Erythroblast (primary cell): ENCODE data around the gene ZNF276.
"Not testable (repeated sequence)": the region's sequence is repeated elsewhere in the genome, so short reads cannot be mapped to it uniquely, and the experiment has no call there.

Experiments
- DNase-seq, 2 experiments: peaks; one replicate each; lab custom pipeline; 2025; lab: John Stamatoyannopoulos, UW
- GATA1 ChIP-seq: IDR thresholded peaks from 2 replicates; pipeline ENCODE4 v1.6.1; 2011; ENCODE audit warnings: low read depth, mild to moderate bottlenecking, control low read depth, low read length, moderate library complexity
- POLR2A ChIP-seq: IDR thresholded peaks from 2 replicates; pipeline ENCODE4 v1.6.1; 2011; ENCODE audit warnings: mild to moderate bottlenecking, low read length

Gene ZNF276

DNA sequence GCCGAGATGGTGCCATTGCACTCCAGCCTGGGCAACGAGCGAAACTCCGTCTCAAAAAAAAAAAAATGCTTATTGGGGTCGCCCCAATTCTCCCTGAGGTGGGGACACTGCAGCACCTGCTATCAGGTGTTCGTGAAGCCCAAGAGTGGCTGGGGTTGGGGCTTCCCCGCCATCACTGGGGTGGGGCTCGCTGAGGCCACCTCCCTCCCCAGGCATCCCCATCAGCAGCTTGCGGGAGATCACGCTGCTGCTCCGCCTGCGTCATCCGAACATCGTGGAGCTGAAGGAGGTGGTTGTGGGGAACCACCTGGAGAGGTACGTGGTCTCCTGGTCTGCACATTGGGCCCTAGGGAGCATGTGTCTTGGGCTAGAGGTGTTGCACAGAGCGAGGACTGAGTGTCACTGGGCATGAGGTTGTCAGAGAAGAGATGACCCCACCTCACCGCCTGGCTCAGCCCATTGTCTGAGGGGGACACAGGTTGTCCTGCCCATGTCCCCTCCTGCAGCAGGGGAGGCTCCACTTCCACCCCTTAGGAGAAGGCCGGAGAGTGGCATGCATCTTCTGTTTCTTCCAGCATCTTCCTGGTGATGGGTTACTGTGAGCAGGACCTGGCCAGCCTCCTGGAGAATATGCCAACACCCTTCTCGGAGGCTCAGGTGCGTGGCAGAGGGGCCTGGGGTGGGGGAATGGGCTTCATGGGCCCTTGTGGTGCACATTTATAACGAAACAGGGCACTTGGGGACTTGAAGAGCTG lies 29.9 kb upstream of the ZNF276 start:
- no peak for DNase-seq
- TF ChIP-seq POLR2A: no peak
- TF ChIP-seq GATA1: no peak

- TF ChIP-seq POLR2A (no peak), GATA1 (no peak)
- no peak for DNase-seq
These were observed 29.3 kb upstream of the ZNF276 start for GRCh38 chr16:89691986-89692569.

DNA sequence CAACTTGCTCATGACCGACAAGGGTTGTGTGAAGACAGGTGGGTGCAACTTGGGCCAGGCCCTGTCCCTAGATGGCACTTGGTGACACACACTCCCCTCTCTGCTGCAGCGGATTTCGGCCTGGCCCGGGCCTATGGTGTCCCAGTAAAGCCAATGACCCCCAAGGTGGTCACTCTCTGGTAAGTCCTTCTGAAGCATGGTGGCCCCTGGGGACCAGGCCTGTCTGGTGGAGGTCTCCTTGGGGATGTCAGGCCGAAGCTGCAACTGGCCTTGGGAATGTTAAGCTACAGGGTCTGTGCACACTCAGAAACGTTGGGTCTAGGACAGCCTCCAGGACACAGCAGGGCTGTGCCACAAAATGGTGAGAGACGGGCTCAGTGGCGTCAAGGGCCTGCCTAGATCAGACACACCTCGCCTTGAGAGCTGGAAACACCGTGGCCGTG lies 28.0 kb upstream of the ZNF276 start:
- DNase-seq: no peak
- TF ChIP-seq POLR2A: no peak
- TF ChIP-seq GATA1: no peak

- no peak for DNase-seq
- TF ChIP-seq GATA1: no peak
- no peak for TF ChIP-seq POLR2A
These were observed 27.2 kb upstream of the ZNF276 start for GRCh38 chr16:89693931-89694783.

GRCh38 chr16:89694784-89695085 lies 26.6 kb upstream of the ZNF276 start:
- not testable (repeated sequence) for DNase-seq

GRCh38 chr16:89695086-89695874 lies 26.1 kb upstream of the ZNF276 start:
- no peak for DNase-seq
- TF ChIP-seq POLR2A (peak; percentile 24), GATA1 (no peak)

- TF ChIP-seq GATA1: no peak
- no peak for TF ChIP-seq POLR2A
These were observed 25.3 kb upstream of the ZNF276 start for GRCh38 chr16:89695875-89696669.

GRCh38 chr16:89696670-89697128 lies 24.6 kb upstream of the ZNF276 start:
- no peak for DNase-seq
- peak; percentile 21 for TF ChIP-seq POLR2A
- no peak for TF ChIP-seq GATA1

More at GRCh38 chr16:89695875-89696669, 25.3 kb upstream of the ZNF276 start:
- no peak for DNase-seq

- no peak for DNase-seq
- TF ChIP-seq POLR2A (no peak), GATA1 (no peak)
These were observed 24.1 kb upstream of the ZNF276 start for GRCh38 chr16:89697161-89697615.

GRCh38 chr16:89697616-89698331 lies 23.6 kb upstream of the ZNF276 start:
- TF ChIP-seq POLR2A: no peak
- no peak for TF ChIP-seq GATA1
- no peak for DNase-seq

DNA sequence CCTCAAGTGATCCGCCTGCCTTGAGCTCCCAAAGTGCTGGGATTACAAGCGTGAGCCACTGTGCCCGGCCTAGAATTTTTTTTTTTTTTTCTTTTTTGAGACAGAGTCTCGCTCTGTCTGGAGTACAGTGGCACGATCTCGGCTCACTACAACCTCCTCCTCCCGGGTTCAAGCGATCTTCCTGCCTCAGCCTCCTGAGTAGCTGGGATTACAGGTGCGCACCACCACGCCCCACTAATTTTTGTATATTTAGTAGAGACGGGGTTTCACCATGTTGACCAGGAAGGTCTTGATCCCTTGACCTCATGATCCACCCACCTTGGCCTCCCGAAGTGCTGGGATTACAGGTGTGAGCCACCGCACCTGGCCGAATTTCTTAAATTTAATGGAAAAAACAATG lies 22.6 kb upstream of the ZNF276 start:
- not testable (repeated sequence) for DNase-seq

- DNase-seq: not testable (repeated sequence)
These were observed 21.7 kb upstream of the ZNF276 start for GRCh38 chr16:89699629-89700099.

DNA sequence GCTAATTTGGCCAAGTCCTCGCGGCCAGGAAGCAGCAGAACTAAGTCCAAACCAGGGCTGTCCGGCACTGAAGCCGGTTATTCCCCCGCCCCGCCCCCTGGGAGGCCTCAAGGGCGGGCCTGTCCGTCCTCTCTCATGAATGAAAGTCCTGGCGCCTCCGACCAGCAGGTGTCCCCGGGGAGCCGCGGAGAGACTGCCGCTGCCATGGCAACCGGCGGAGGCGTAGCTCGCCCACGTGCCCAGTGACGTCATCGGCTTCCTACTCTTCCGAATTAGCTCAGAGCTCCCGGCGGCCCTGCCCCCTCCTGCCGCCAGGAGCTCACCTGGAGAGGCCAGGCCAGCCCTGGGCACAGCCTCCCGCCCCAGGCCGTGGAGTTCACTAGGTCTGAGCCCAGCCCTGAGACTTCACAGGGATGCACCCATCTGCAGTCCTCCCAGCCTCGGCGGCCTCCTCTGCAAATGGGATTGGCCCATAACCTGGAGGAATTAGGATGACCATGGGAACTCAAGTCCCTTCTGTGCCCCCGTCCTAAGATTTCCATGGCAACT lies 21.2 kb upstream of the ZNF276 start:
- TF ChIP-seq GATA1 (no peak), POLR2A (no peak)

More for the DNA sequence above, 21.2 kb upstream of the ZNF276 start:
- DNase-seq: peak; percentile 97 to 99
